HG03521 (cell line): ENCODE measurements around the gene YBX3.

Source experiments
- ATAC-seq: cut with Tn5 transposase; IDR thresholded peaks from one replicate; pipeline ENCODE4 v1.9.1; 2021; ENCODE audit warnings: mild to moderate bottlenecking, moderate library complexity; ENCODE audit not compliant: unreplicated experiment

YBX3 gene

GRCh38 chr12:10672231-10672868, 50.8 kb downstream of the YBX3 start:
- no peak for ATAC-seq

- ATAC-seq = no peak
Measured at GRCh38 chr12:10669533-10669932, 53.6 kb downstream of the YBX3 start.

GRCh38 chr12:10668526-10668925, 54.6 kb downstream of the YBX3 start:
- no peak for ATAC-seq

- no peak for ATAC-seq
Measured at GRCh38 chr12:10667581-10667980, 55.5 kb downstream of the YBX3 start.

GRCh38 chr12:10664499-10664898, 58.6 kb downstream of the YBX3 start:
- no peak for ATAC-seq

GRCh38 chr12:10663869-10664268, 59.3 kb downstream of the YBX3 start:
- no peak for ATAC-seq

- no peak for ATAC-seq
Measured at GRCh38 chr12:10661338-10661737, 61.8 kb downstream of the YBX3 start.

GRCh38 chr12:10654003-10654402, 69.1 kb downstream of the YBX3 start:
- ATAC-seq = no peak

- no peak for ATAC-seq
Measured at GRCh38 chr12:10652192-10652591, 70.9 kb downstream of the YBX3 start.
